GM12801 (cell line): Measurements from ENCODE around the gene PHEX.

Source experiments
- CTCF ChIP-seq: IDR thresholded peaks from one replicate; pipeline ENCODE4 v1.5.1; 2011; ENCODE audit warnings: control low read depth; ENCODE audit not compliant: insufficient read length; ENCODE audit errors: extremely low read depth

Gene PHEX

GRCh38 chrX:22095286-22095685 is 63.2 kb downstream of the PHEX start:
- no peak for TF ChIP-seq CTCF

- no peak for TF ChIP-seq CTCF
Observed at GRCh38 chrX:22095856-22096255, 63.7 kb downstream of the PHEX start.

- no peak for TF ChIP-seq CTCF
Observed at GRCh38 chrX:22097012-22097694, 65.0 kb downstream of the PHEX start.

- no peak for TF ChIP-seq CTCF
Observed at GRCh38 chrX:22105231-22105630, 73.1 kb downstream of the PHEX start.

- no peak for TF ChIP-seq CTCF
Observed at GRCh38 chrX:22105971-22106370, 73.8 kb downstream of the PHEX start.

- TF ChIP-seq CTCF: no peak
Observed at GRCh38 chrX:22109442-22109841, 77.3 kb downstream of the PHEX start.

- TF ChIP-seq CTCF: no peak
Observed at GRCh38 chrX:22110729-22111494, 78.8 kb downstream of the PHEX start.
